HG02623 (cell line): ENCODE data around the gene SLC39A9.
"Not testable (repeated sequence)": the region's sequence is repeated elsewhere in the genome, so short reads cannot be mapped to it uniquely, and the experiment has no call there.

Source experiments
- ATAC-seq: cut with Tn5 transposase; IDR thresholded peaks from one replicate; pipeline ENCODE4 v1.9.1; 2021; ENCODE audit warnings: moderate library complexity; ENCODE audit not compliant: unreplicated experiment

The SLC39A9 gene

DNA sequence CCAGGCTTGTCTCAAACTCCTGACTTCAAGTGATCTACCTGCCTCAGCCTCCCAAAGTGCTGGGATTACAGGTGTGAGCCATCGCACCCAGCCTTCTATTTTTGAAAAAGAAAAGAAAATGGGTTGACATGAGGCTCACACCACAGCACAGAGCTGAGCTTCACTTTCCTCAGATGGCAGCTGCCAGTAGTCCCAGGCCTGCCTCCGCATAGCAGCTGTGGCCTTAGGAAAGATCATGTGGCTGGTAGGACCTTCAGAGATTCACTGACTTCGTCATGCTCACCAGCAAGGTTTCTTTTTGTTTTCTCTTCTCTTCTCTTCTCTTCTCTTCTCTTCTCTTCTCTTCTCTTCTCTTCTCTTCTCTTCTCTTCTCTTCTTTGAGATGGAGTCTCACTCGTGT, 99.8 kb downstream of the SLC39A9 start:
- not testable (repeated sequence) for ATAC-seq

DNA sequence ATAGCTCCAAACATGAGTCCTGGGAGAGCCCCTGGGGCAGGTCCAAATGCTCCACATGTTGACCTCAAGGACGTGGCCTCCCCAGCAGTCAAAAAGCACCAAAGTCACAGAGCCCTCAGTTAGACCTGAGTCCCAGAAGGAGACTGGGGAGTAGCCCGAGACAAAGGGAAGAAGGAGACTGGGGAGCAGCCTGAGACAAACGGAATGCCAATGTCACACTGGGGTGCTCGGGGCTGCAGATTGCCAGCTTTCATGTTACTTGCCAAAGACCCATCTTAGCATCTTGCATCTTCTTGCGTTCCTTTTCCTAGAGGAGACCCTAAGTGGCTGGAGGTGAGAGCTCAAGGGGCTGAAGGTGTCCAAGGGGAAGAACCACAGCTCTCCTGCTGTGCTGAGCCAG, 100.9 kb downstream of the SLC39A9 start:
- ATAC-seq = no peak

DNA sequence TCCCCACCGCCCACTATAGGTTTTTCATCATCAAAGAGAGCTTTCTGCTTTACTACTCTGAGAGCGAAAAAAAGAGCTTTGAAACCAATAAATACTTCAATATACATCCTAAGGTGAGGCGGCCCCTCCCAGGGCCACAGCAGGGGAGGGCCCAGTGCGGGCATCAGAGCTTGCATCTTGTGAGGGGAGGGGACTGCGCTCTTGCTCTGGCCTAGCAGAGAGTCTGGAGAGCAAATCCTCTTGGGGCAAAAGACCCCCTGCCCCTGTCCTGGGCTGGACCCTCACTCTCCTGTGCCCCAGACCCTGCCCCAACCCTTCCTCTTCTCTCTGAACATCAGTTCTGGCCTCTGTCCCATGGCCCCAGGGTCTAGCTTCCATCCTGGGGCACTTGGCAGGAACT, 101.6 kb downstream of the SLC39A9 start:
- ATAC-seq = no peak

DNA sequence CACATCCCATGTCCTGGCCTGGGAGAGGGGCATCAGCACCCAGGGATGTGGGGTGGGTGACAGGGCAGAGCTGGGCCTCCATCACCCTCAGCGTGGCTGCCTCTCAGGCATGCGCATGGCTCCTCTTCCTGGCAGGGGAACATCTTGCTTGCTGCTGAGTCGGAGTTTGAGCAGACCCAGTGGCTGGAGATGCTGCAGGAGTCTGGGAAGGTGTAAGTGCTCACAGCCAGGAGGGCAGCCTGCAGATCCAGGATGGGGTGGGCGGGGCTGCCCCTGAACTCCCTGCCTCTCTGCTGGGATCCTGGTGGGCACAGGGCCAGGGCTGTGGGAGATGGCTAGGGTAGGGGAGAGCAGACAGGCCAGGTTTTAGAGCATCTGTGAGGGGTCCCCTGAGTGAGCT, 102.2 kb downstream of the SLC39A9 start:
- ATAC-seq = no peak

DNA sequence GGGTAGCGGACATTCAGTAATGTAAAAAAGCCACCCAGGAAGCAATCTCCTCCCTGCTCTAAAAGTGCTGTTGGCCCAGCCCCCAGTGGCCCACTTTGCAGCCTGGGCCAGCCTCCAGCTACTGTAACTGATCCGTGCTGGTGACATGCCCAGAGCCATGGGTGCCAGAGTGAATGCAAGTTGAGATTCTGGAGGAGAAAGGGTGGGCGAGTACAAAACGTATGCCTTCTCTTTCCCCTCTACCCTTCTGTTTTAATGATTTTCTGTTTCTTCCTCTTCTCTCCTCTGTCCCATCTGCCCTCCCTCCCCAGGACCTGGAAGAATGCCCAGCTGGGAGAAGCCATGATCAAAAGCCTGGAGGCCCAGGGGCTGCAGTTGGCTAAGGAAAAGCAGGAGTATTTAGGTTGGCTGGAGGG, 102.9 kb downstream of the SLC39A9 start:
- no peak for ATAC-seq

DNA sequence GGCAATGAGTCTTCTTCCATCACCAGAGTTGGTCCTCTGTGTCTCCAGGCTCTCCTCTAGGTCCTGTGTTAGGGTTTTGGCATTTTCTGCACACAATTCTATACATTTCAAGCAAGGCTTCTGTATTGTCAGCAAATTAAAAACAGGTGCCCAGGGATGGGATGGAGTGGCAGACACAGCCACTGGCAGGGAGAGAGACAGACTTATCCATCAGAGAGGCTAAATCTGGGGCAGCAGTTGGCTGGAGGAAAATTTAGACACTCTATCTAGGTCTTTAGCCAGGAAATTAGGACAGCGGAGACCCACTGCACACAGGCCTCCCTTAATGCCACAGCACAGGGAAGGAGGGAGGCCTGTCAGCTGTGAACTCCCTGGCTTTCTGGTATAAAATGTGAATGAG, 106.3 kb downstream of the SLC39A9 start:
- ATAC-seq = no peak

DNA sequence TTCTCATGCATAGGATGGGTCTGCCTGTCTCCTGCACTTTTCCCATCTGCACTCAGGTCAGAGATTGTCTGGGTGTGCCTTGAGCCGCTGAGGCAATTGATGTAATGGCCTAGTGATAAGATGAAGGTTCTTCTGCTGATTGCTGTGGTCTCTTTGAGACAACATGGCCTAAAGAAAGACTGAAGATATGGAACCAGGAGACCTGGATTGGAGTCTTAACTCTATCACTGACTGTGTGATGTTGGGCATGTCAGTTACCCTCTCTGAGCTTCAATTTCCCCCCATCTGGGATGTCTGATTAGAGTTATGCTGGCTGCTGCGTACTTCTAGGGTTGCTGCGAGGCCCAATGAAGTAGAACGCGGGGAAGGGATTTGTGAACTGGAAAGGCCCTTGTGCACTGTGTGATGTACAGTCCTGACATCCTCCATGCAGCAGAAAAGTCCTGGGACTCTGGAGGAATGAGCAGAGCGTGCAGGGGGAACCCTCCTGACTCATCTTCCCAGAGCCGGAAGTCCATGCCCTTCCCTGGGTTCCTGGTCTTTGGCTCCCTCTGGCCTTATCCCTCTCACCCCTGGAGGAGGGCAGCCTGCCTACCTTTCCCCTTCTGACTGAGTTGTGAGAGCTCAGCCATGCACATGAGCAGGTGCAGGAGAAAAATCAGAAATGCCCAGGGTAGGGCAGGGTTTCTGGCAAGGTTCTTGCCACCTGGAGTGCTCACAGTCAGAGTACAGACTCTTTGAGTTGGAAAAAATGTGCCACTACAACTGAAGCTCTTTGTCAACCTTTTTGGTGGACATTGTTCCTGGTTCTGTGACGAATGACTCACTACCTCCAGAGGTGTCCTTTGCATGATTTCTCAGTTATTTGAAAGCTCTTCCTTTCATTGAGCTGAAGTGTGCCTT, 107.1 kb downstream of the SLC39A9 start:
- no peak for ATAC-seq

DNA sequence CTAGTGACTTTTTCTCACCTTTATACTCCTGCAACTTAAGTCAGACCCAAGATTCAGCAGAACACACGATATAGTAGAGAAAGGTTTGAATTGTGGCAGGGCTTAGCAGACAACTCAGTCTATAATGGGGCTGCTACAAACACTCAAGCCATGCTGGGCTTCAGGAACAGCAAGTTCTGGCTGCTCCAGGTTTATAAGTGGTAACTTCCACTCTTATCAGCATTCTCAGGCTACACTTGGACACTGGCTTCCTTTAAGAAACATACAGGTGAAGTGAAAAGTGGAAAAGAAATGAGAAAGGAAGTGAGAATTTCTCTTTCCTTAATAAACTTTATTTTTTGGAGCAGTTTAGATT, 107.7 kb downstream of the SLC39A9 start:
- ATAC-seq = no peak
